Measurements from ENCODE around the gene U2SURP.

GRCh38 chr3:143065364-143065763, 64.0 kb downstream of the U2SURP start:
- TF ChIP-seq CTCF (IDR thresholded peaks at IDR 0.05): no peak
- TF ChIP-seq EZH2phosphoT487 (IDR thresholded peaks at IDR 0.05): no peak
